Uterus (tissue), 4 donors: ENCODE data around the gene MMS22L. TPM values are rescaled to one million over a fixed set of nuclear protein-coding genes. Genes with fewer than 3 reads are reported as not detected.

Source experiments
- DNase-seq, 2 donors: peaks; one replicate each; pipeline ENCODE4 v3.0.0-alpha.2; 2019 to 2020
- H3K27ac ChIP-seq, 2 donors: fragments of 200-600 bp; sonication (generic); 1 replicate in 1 of 2; 2 replicates in 1 of 2; pipeline ENCODE4 v1.5.1; 2016 to 2018
- H3K27me3 ChIP-seq, 2 donors: fragments of 200-600 bp; sonication (generic); one replicate each; pipeline ENCODE4 v1.5.1; 2018 to 2019; ENCODE audit warnings: control low read depth in 1 of 2
- H3K36me3 ChIP-seq, 2 donors: fragments of 200-600 bp; sonication (generic); one replicate each; pipeline ENCODE4 v1.5.1; 2019; ENCODE audit warnings: control low read depth in 1 of 2
- H3K4me1 ChIP-seq, 2 donors: fragments of 200-600 bp; sonication (generic); one replicate each; pipeline ENCODE4 v1.5.1; 2018 to 2019; ENCODE audit warnings: control low read depth in 1 of 2
- H3K4me3 ChIP-seq, 2 donors: fragments of 200-600 bp; sonication (generic); 1 replicate in 1 of 2; 2 replicates in 1 of 2; pipeline ENCODE4 v1.5.1; 2018 to 2019; ENCODE audit warnings: mild to moderate bottlenecking in 1 of 2
- H3K9me3 ChIP-seq, 2 donors: fragments of 200-600 bp; sonication (generic); one replicate each; pipeline ENCODE4 v1.5.1; 2019; ENCODE audit warnings: control low read depth in 1 of 2
- CTCF ChIP-seq, 4 experiments: fragments of 200-600 bp in 2 of 4; fragments of 450-650 bp in 2 of 4; sonication (generic) in 2 of 4; IDR thresholded peaks; one replicate each; pipeline ENCODE4 v1.5.1; 2016 to 2019; ENCODE audit warnings: antibody characterized with exemption in 4 of 4, mild to moderate bottlenecking in 2 of 4, moderate library complexity in 1 of 4
- POLR2A ChIP-seq, 2 donors: fragments of 450-650 bp; IDR thresholded peaks; one replicate each; pipeline ENCODE4 v1.6.1; 2016; ENCODE audit warnings: antibody characterized with exemption in 2 of 2, mild to moderate bottlenecking in 1 of 2, moderate library complexity in 1 of 2
- intact Hi-C: fragments of 100-400 bp; cut with DNase I; formaldehyde crosslinking; loops from one replicate; pipeline ENCODE4 v1.15.1; 2023; ENCODE audit warnings: low total_unique reads
- total RNA-seq, 4 donors: library from RNA; depleted of rRNA in 3 of 4; stranded (reverse); fragments of >200 nt in 3 of 4; gene quantifications; one replicate each; pipeline versions ENCODE4 v1.1.0 to v1.2.4, GENCODE V29; 2014 to 2023
- donor health status: DM: yes; HTN: yes; CAD: no.

MMS22L gene
- total RNA-seq, 4 donors from 2014 or later = 1.5 to 36.7 (median 9.8) TPM

- TF ChIP-seq CTCF (IDR thresholded peaks at IDR 0.05) (no peak), POLR2A (IDR thresholded peaks at IDR 0.05) (no peak)
- no peaks in the 10 kb centered on the region for H3K27me3 ChIP-seq
- no peaks in the 10 kb centered on the region for H3K4me1 ChIP-seq
- no peak overlapping the region for H3K27ac ChIP-seq
- no peaks in the 10 kb centered on the region for H3K36me3 ChIP-seq
- H3K4me3 ChIP-seq = no peak overlapping the region
- no peaks in the 10 kb centered on the region for H3K9me3 ChIP-seq
- intact Hi-C loops = no loop called here
- DNase-seq = no peak
Observed at GRCh38 chr6:97151601-97152000, 131.4 kb downstream of the MMS22L start.

- TF ChIP-seq POLR2A (IDR thresholded peaks at IDR 0.05) = no peak
- no peak for TF ChIP-seq CTCF (IDR thresholded peaks at IDR 0.05)
- DNase-seq = no peak
- H3K27ac ChIP-seq = no peak overlapping the region
- no peaks in the 10 kb centered on the region for H3K9me3 ChIP-seq
- intact Hi-C loops = no loop called here
- H3K4me3 ChIP-seq = no peak overlapping the region
- no peaks in the 10 kb centered on the region for H3K4me1 ChIP-seq
- H3K27me3 ChIP-seq = no peaks in the 10 kb centered on the region
- H3K36me3 ChIP-seq = no peaks in the 10 kb centered on the region
Observed at GRCh38 chr6:97150932-97151331, 132.1 kb downstream of the MMS22L start.

- TF ChIP-seq POLR2A (IDR thresholded peaks at IDR 0.05) (no peak), CTCF (IDR thresholded peaks at IDR 0.05) (no peak)
- intact Hi-C loops = no loop called here
Observed at GRCh38 chr6:97147421-97147820, 135.6 kb downstream of the MMS22L start.

GRCh38 chr6:97145691-97146090, 137.3 kb downstream of the MMS22L start:
- no peaks in the 10 kb centered on the region for H3K9me3 ChIP-seq
- TF ChIP-seq CTCF (IDR thresholded peaks at IDR 0.05) (no peak), POLR2A (IDR thresholded peaks at IDR 0.05) (no peak)
- no peak overlapping the region for H3K27ac ChIP-seq
- no peaks in the 10 kb centered on the region for H3K36me3 ChIP-seq
- H3K4me3 ChIP-seq = no peak overlapping the region
- H3K27me3 ChIP-seq = no peaks in the 10 kb centered on the region
- no peak for DNase-seq
- no peaks in the 10 kb centered on the region for H3K4me1 ChIP-seq
- intact Hi-C loops = no loop called here

More at GRCh38 chr6:97147421-97147820, 135.6 kb downstream of the MMS22L start:
- Histone ChIP-seq H3K27me3 (no peaks in the 10 kb centered on the region), H3K36me3 (no peaks in the 10 kb centered on the region), H3K27ac (no peak overlapping the region), H3K4me3 (no peak overlapping the region), H3K9me3 (no peaks in the 10 kb centered on the region), H3K4me1 (no peaks in the 10 kb centered on the region)
- DNase-seq = no peak

- no peak for DNase-seq
- intact Hi-C loops = no loop called here
- Histone ChIP-seq H3K27ac (no peak overlapping the region), H3K9me3 (no peaks in the 10 kb centered on the region), H3K36me3 (no peaks in the 10 kb centered on the region), H3K4me1 (no peaks in the 10 kb centered on the region), H3K27me3 (no peaks in the 10 kb centered on the region), H3K4me3 (no peak overlapping the region)
- TF ChIP-seq POLR2A (IDR thresholded peaks at IDR 0.05) (no peak), CTCF (IDR thresholded peaks at IDR 0.05) (no peak)
Observed at GRCh38 chr6:97141756-97142155, 141.3 kb downstream of the MMS22L start.
